Testis (tissue), 3 donors: ENCODE data around the gene SELENOH. TPM values are rescaled to one million over a fixed set of nuclear protein-coding genes. Genes with fewer than 3 reads are reported as not detected.

ENCODE experiments used
- DNase-seq: peaks from one replicate; pipeline ENCODE4 v3.0.0-alpha.2; 2019
- H3K27ac ChIP-seq, 2 donors: fragments of 200-600 bp; sonication (generic); one replicate each; pipeline ENCODE4 v1.5.1; 2019
- H3K27me3 ChIP-seq: fragments of 200-600 bp; sonication (generic); one replicate; pipeline ENCODE4 v1.5.1; 2019
- H3K36me3 ChIP-seq: fragments of 200-600 bp; sonication (generic); one replicate; pipeline ENCODE4 v1.5.1; 2017; ENCODE audit warnings: low read depth; ENCODE audit errors: missing control alignments
- H3K4me1 ChIP-seq: fragments of 200-600 bp; sonication (generic); one replicate; pipeline ENCODE4 v1.5.1; 2019
- H3K4me3 ChIP-seq, 2 donors: fragments of 200-600 bp; sonication (generic); one replicate each; pipeline ENCODE4 v1.5.1; 2017 to 2019
- H3K9me3 ChIP-seq: fragments of 200-600 bp; sonication (generic); one replicate; pipeline ENCODE4 v1.5.1; 2017
- CTCF ChIP-seq, 3 experiments: fragments of 450-650 bp in 2 of 3; fragments of 200-600 bp in 1 of 3; sonication (generic) in 1 of 3; IDR thresholded peaks; one replicate each; pipeline ENCODE4 v1.5.1; 2016 to 2019; ENCODE audit warnings: antibody characterized with exemption in 3 of 3, mild to moderate bottlenecking in 2 of 3, moderate library complexity in 1 of 3
- POLR2A ChIP-seq: fragments of 450-650 bp; IDR thresholded peaks from one replicate; pipeline ENCODE4 v1.6.1; 2017; ENCODE audit warnings: antibody characterized with exemption, mild to moderate bottlenecking, moderate library complexity
- WGBS, 2 donors: methylation state at CpG; one replicate each; pipeline ENCODE4 v1.1.5; 2018; 5-methylcytosine and 5-hydroxymethylcytosine counted together
- intact Hi-C: fragments of 100-400 bp; cut with DNase I; formaldehyde crosslinking; loops from one replicate; pipeline ENCODE4 v1.15.1; 2023; ENCODE audit warnings: low total_unique reads
- polyA plus RNA-seq: library from polyadenylated mRNA; stranded (reverse); fragments of 350-450 nt; fragmentation: Illumina TruSeq; extraction: RNeasy Lipid Tissue Mini Kit (QIAGEN cat#74804); gene quantifications from one replicate; pipeline ENCODE4 v1.2.3, GENCODE V29; 2014; ENCODE audit warnings: low read depth, low replicate concordance; ENCODE audit not compliant: insufficient read depth
- total RNA-seq, 2 donors: library from RNA; depleted of rRNA; stranded (reverse); fragments of >200 nt; gene quantifications; one replicate each; pipeline ENCODE4 v1.2.3, GENCODE V29; 2016

The SELENOH gene
- total and polyA plus RNA-seq, 3 donors from 2014 or later: 71.3 to 222 (median 157) TPM

- Histone ChIP-seq H3K27ac (no peak overlapping the region), H3K36me3 (no peaks in the 10 kb centered on the region), H3K4me1 (no peaks in the 10 kb centered on the region), H3K4me3 (no peak overlapping the region), H3K27me3 (no peaks in the 10 kb centered on the region), H3K9me3 (no peaks in the 10 kb centered on the region)
- TF ChIP-seq POLR2A (no peak), CTCF (IDR thresholded peaks at IDR 0.05) (no peak)
- no peak for DNase-seq
- WGBS, 2 donors: 88% methylated on average over 3 of the region's 3 CpGs
- intact Hi-C loops: no loop called here
These were observed 16.9 kb downstream of the SELENOH start for GRCh38 chr11:57758174-57758573.

GRCh38 chr11:57761301-57762234, 20.3 kb downstream of the SELENOH start, which contains the start of gene CTNND1:
Gene CTNND1, plus strand, starts transcription at chr11:57761802. Its CDS starts 29,677 bp downstream, at chr11:57791479.
- intact Hi-C loops: no loop called here
- Histone ChIP-seq H3K4me1 (peaks cover 16% of the 10 kb centered on the region), H3K27me3 (no peaks in the 10 kb centered on the region), H3K4me3 (peak within 1 kb of the TSS; percentile 63 to 64), H3K36me3 (no peaks in the 10 kb centered on the region), H3K9me3 (no peaks in the 10 kb centered on the region), H3K27ac (peak within 1 kb of the TSS; percentile 76 to 93)
- WGBS, 2 donors: 3 to 5% methylated on average over 13 of the region's 13 CpGs
- TF ChIP-seq POLR2A (peak; percentile 82), CTCF (IDR thresholded peaks at IDR 0.05) (no peak)
- peak; percentile 95 for DNase-seq

GRCh38 chr11:57762235-57762861, 21.1 kb downstream of the SELENOH start:
- Histone ChIP-seq H3K4me3 (peak overlapping the region; percentile 63 to 64), H3K4me1 (peaks cover 16% of the 10 kb centered on the region), H3K9me3 (no peaks in the 10 kb centered on the region), H3K36me3 (no peaks in the 10 kb centered on the region), H3K27me3 (no peaks in the 10 kb centered on the region), H3K27ac (peak overlapping the region; percentile 76 to 93)
- intact Hi-C loops: no loop called here
- TF ChIP-seq CTCF (IDR thresholded peaks at IDR 0.05) (no peak), POLR2A (no peak)
- WGBS, 2 donors: 0 to 1% methylated on average over 9 of the region's 9 CpGs
- peak; percentile 41 for DNase-seq

- Histone ChIP-seq H3K4me3 (peak overlapping the region; percentile 63 to 64), H3K27me3 (no peaks in the 10 kb centered on the region), H3K27ac (peak overlapping the region; percentile 76 to 93), H3K4me1 (peaks cover 21% of the 10 kb centered on the region), H3K36me3 (no peaks in the 10 kb centered on the region), H3K9me3 (no peaks in the 10 kb centered on the region)
- no peak for DNase-seq
- intact Hi-C loops: no loop called here
- TF ChIP-seq CTCF (IDR thresholded peaks at IDR 0.05) (peak in 2 of 3 experiments; percentile 23 to 38), POLR2A (no peak)
- 31 to 50% methylated on average over 1 of the region's 1 CpG for WGBS, 2 donors
These were observed 22.3 kb downstream of the SELENOH start for GRCh38 chr11:57763568-57763967.
